B cell (primary cell): ENCODE data around the gene STAU1.

Experiments used
- CTCF ChIP-seq: fragments of 200-600 bp; IDR thresholded peaks from one replicate; pipeline ENCODE4 v1.8.0; 2022; ENCODE audit warnings: antibody characterized with exemption, mild to moderate bottlenecking
- EZH2 ChIP-seq: IDR thresholded peaks from 2 replicates; pipeline ENCODE4 v1.6.1; 2012; ENCODE audit warnings: borderline replicate concordance, low read depth, mild to moderate bottlenecking, moderate library complexity, low read length; ENCODE audit not compliant: insufficient read depth, poor library complexity, severe bottlenecking

GRCh38 chr20:49078310-49078709, 109.8 kb downstream of the STAU1 start:
- no peak for TF ChIP-seq CTCF
- TF ChIP-seq EZH2: no peak
